Activated gamma-delta T cell (primary cell): ENCODE data around the gene SMYD5.

Experiments used
- DNase-seq: peaks from one replicate; lab custom pipeline; 2025; lab: John Stamatoyannopoulos, UW

The SMYD5 gene

GRCh38 chr2:73238976-73239375 lies 24.9 kb downstream of the SMYD5 start:
- no peak for DNase-seq

GRCh38 chr2:73239776-73240175 lies 25.7 kb downstream of the SMYD5 start:
- DNase-seq = no peak

- DNase-seq = no peak
Observed at GRCh38 chr2:73243884-73244570, 30.0 kb downstream of the SMYD5 start.

GRCh38 chr2:73244580-73244979 lies 30.5 kb downstream of the SMYD5 start:
- no peak for DNase-seq

- no peak for DNase-seq
Observed at GRCh38 chr2:73246850-73247249, 32.8 kb downstream of the SMYD5 start.

GRCh38 chr2:73249636-73250035 lies 35.6 kb downstream of the SMYD5 start:
- DNase-seq = no peak

GRCh38 chr2:73250872-73251846 lies 37.1 kb downstream of the SMYD5 start:
- no peak for DNase-seq

- DNase-seq = no peak
Observed at GRCh38 chr2:73252238-73253027, 38.4 kb downstream of the SMYD5 start.

- no peak for DNase-seq
Observed at GRCh38 chr2:73253400-73253799, 39.4 kb downstream of the SMYD5 start.

GRCh38 chr2:73253901-73254300 lies 39.9 kb downstream of the SMYD5 start:
- no peak for DNase-seq

GRCh38 chr2:73254343-73255006 lies 40.4 kb downstream of the SMYD5 start:
- no peak for DNase-seq

GRCh38 chr2:73255007-73255644 lies 41.1 kb downstream of the SMYD5 start:
- DNase-seq = no peak

- DNase-seq = no peak
Observed at GRCh38 chr2:73255907-73256617, 42.0 kb downstream of the SMYD5 start.

- DNase-seq = no peak
Observed at GRCh38 chr2:73256618-73256922, 42.5 kb downstream of the SMYD5 start.

GRCh38 chr2:73257021-73257420 lies 43.0 kb downstream of the SMYD5 start:
- no peak for DNase-seq

- no peak for DNase-seq
Observed at GRCh38 chr2:73257425-73258125, 43.5 kb downstream of the SMYD5 start.

GRCh38 chr2:73258186-73258912 lies 44.3 kb downstream of the SMYD5 start:
- no peak for DNase-seq

GRCh38 chr2:73258913-73259215 lies 44.8 kb downstream of the SMYD5 start:
- no peak for DNase-seq

- no peak for DNase-seq
Observed at GRCh38 chr2:73259276-73259675, 45.2 kb downstream of the SMYD5 start.
